NCI-H128 (cell line): ENCODE data around the gene PDE11A.

ENCODE experiments used
- DNase-seq: peaks from one replicate; lab custom pipeline; 2025; ENCODE audit not compliant: unreplicated experiment; lab: John Stamatoyannopoulos, UW

The PDE11A gene

GRCh38 chr2:177638507-177638906 lies 434.1 kb downstream of the PDE11A start:
- no peak for DNase-seq

- DNase-seq, result no peak
These were observed 435.9 kb downstream of the PDE11A start for GRCh38 chr2:177636672-177637071.

- no peak for DNase-seq
These were observed 436.9 kb downstream of the PDE11A start for GRCh38 chr2:177635696-177636095.

- no peak for DNase-seq
These were observed 438.7 kb downstream of the PDE11A start for GRCh38 chr2:177633910-177634294.

- DNase-seq, result no peak
These were observed 439.5 kb downstream of the PDE11A start for GRCh38 chr2:177633111-177633510.

GRCh38 chr2:177631680-177632079 lies 440.9 kb downstream of the PDE11A start:
- DNase-seq, result no peak

- DNase-seq, result no peak
These were observed 443.1 kb downstream of the PDE11A start for GRCh38 chr2:177629357-177630024.

- no peak for DNase-seq
These were observed 443.7 kb downstream of the PDE11A start for GRCh38 chr2:177628831-177629230.

- no peak for DNase-seq
These were observed 446.6 kb downstream of the PDE11A start for GRCh38 chr2:177625744-177626650.

- DNase-seq, result no peak
These were observed 450.1 kb downstream of the PDE11A start for GRCh38 chr2:177622521-177622920.

- no peak for DNase-seq
These were observed 452.6 kb downstream of the PDE11A start for GRCh38 chr2:177619986-177620385.

- DNase-seq, result no peak
These were observed 453.1 kb downstream of the PDE11A start for GRCh38 chr2:177619461-177619860.

GRCh38 chr2:177618255-177619253 lies 454.0 kb downstream of the PDE11A start:
- DNase-seq, result peak; percentile 60

GRCh38 chr2:177617849-177618248 lies 454.7 kb downstream of the PDE11A start:
- DNase-seq, result no peak

- DNase-seq, result no peak
These were observed 455.8 kb downstream of the PDE11A start for GRCh38 chr2:177616731-177617130.

GRCh38 chr2:177616066-177616465 lies 456.5 kb downstream of the PDE11A start:
- DNase-seq, result no peak

- DNase-seq, result no peak
These were observed 459.9 kb downstream of the PDE11A start for GRCh38 chr2:177612659-177613058.

GRCh38 chr2:177611310-177611886 lies 461.2 kb downstream of the PDE11A start:
- no peak for DNase-seq

- DNase-seq, result no peak
These were observed 461.8 kb downstream of the PDE11A start for GRCh38 chr2:177610813-177611212.

GRCh38 chr2:177606636-177607035 lies 465.9 kb downstream of the PDE11A start:
- DNase-seq, result no peak
